Muscle layer of colon (tissue), 2 donors: Measurements from ENCODE around the gene RAB1B.

ENCODE experiments used
- H3K27ac ChIP-seq: one replicate; pipeline ENCODE4 v1.7.0; 2013; ENCODE audit warnings: low read depth, mild to moderate bottlenecking, low read length, moderate library complexity
- H3K27me3 ChIP-seq, 2 donors: one replicate each; pipeline ENCODE4 v1.7.0; 2013; ENCODE audit warnings: low read length in 2 of 2, mild to moderate bottlenecking in 2 of 2; ENCODE audit not compliant: insufficient read depth in 2 of 2, control insufficient read depth in 1 of 2
- H3K36me3 ChIP-seq: one replicate; pipeline ENCODE4 v1.7.0; 2013; ENCODE audit warnings: mild to moderate bottlenecking, low read length; ENCODE audit not compliant: insufficient read depth
- H3K4me1 ChIP-seq: one replicate; pipeline ENCODE4 v1.7.0; 2013; ENCODE audit warnings: mild to moderate bottlenecking, low read length; ENCODE audit not compliant: insufficient read depth
- H3K4me3 ChIP-seq, 2 donors: one replicate each; pipeline ENCODE4 v1.7.0; 2013; ENCODE audit warnings: low read length in 2 of 2, low read depth in 1 of 2, mild to moderate bottlenecking in 1 of 2, moderate library complexity in 1 of 2
- H3K9ac ChIP-seq: one replicate; pipeline ENCODE4 v1.7.0; 2013; ENCODE audit warnings: low read length
- H3K9me3 ChIP-seq: one replicate; pipeline ENCODE4 v1.7.0; 2013; ENCODE audit warnings: mild to moderate bottlenecking, low read length
- donor health status: abdominal sarcoma.
- donor health status: Adenocarcinoma of cecum.

The RAB1B gene

GRCh38 chr11:66287889-66288670 is 19.6 kb downstream of the RAB1B start:
- Histone ChIP-seq H3K36me3 (peaks cover 7% of the 10 kb centered on the region), H3K27ac (peak overlapping the region; percentile 90), H3K27me3 (peaks cover 15 to 22% of the 10 kb centered on the region in 2 donors), H3K4me1 (peaks cover 20% of the 10 kb centered on the region), H3K9me3 (no peaks in the 10 kb centered on the region), H3K9ac (peak overlapping the region; percentile 89), H3K4me3 (peak overlapping the region; percentile 81 to 95)

DNA sequence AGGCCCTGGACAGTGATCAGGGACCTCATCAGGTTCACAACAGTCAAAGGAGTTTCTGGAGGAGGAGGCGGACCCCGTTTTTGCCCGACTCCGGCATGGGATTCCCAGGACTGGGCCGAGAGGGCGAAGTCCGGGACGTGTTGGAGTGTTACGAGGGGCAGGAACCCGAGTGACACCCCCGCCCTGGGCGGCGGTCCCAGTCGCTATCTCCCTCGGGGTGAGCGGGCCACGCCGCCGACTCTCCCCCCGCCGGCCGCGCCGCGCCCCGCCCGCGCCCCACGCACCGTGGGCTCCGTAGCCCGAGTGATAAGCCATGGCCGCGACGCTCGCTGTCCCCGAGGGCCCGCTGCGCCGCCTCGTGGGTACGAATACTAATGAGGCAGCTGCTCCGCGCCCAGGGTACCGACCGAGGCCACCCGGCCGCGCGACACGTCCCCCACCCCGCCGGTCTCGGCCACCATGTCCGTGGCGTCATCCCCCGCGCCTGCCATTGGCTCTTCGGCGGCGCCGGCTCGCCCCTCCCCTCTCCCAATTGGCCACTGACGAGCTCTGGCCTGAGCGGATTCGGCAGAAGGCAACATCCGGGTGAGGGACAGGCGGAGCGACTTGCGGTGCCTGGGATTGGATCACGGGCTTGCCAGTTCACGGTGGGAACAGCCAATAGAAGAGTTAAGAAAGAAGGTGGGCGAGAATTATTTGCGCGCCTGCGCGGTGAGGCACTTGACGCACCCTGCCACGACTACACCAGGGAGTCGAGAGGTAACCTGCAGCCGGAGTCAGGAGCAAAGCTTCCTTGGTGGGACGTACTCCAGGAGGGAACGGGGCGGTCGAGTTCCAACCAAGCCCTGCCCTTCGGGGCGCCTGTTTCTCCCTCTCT is 20.5 kb downstream of the RAB1B start, which contains the start of gene YIF1A:
Gene YIF1A, minus strand, starts transcription at position 473 of the 877 bp plus-strand sequence. Its CDS starts 158 bp downstream, at position 315.
- Histone ChIP-seq H3K4me3 (peak within 1 kb of the TSS; percentile 81 to 95), H3K4me1 (peaks cover 19% of the 10 kb centered on the region), H3K27ac (peak within 1 kb of the TSS; percentile 90), H3K36me3 (peaks cover 7% of the 10 kb centered on the region), H3K9ac (peak within 1 kb of the TSS; percentile 89), H3K9me3 (no peaks in the 10 kb centered on the region), H3K27me3 (peaks cover 18 to 26% of the 10 kb centered on the region in 2 donors)

DNA sequence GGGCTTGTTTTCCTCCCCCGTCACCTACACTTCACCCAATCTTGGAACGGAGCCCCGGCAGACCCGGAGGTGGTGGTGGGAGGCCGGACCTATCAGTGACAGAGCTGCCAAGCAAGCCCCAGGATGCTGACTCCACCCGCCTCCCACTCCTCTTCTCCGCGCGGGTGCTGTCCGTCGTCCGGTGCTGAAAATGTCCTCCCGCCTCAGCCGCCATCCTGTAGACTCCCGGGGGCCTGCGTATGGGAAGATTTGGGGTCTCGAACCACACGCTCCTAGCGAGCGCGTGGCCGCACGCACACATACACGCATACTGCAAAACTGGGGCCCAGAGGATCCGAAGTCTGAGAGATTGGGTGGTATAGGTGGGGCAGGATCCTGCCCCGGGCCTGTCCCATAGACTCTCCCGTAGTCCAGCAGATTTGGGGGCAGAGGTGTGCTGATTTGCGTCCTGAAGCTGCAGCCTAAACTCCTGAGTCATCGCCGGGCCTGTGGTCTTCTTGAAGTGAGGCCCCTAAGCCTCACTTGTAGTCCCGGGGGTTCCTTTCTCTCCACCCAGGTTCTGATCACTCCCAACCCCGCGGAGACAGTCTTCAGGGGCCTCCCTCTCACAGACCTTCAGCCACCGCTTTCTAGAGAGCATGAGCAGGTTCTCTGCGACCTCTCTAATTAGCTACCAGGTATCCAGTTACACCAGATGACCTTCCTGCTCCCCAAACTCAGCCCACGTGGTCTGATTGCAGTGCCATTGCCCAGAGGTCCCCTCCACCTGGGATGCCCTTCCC is 21.3 kb downstream of the RAB1B start:
- no peak overlapping the region for H3K9ac ChIP-seq
- H3K36me3 ChIP-seq: peaks cover under 1% of the 10 kb centered on the region
- peak overlapping the region; percentile 81 to 95 for H3K4me3 ChIP-seq
- peak overlapping the region; percentile 90 for H3K27ac ChIP-seq
- peaks cover 18 to 34% of the 10 kb centered on the region in 2 donors for H3K27me3 ChIP-seq
- peaks cover 19% of the 10 kb centered on the region for H3K4me1 ChIP-seq
- H3K9me3 ChIP-seq: no peaks in the 10 kb centered on the region

- Histone ChIP-seq H3K9me3 (no peaks in the 10 kb centered on the region), H3K4me3 (no peak overlapping the region), H3K36me3 (no peaks in the 10 kb centered on the region), H3K9ac (no peak overlapping the region), H3K27me3 (peaks cover 18 to 35% of the 10 kb centered on the region in 2 donors), H3K27ac (no peak overlapping the region), H3K4me1 (peaks cover 19% of the 10 kb centered on the region)
Observed at GRCh38 chr11:66290330-66290621, 21.8 kb downstream of the RAB1B start.

- Histone ChIP-seq H3K4me1 (peaks cover 19% of the 10 kb centered on the region), H3K36me3 (no peaks in the 10 kb centered on the region), H3K27ac (no peak overlapping the region), H3K9me3 (no peaks in the 10 kb centered on the region), H3K9ac (no peak overlapping the region), H3K4me3 (no peak overlapping the region), H3K27me3 (peaks cover 18 to 37% of the 10 kb centered on the region in 2 donors)
Observed at GRCh38 chr11:66291303-66291705, 22.9 kb downstream of the RAB1B start.

GRCh38 chr11:66291706-66292542 is 23.5 kb downstream of the RAB1B start, which contains the start of gene TMEM151A:
Gene TMEM151A, plus strand, starts transcription at chr11:66291894. Its CDS starts 120 bp downstream, at chr11:66292014.
- H3K27me3 ChIP-seq: peaks cover 18 to 43% of the 10 kb centered on the region in 2 donors
- H3K36me3 ChIP-seq: no peaks in the 10 kb centered on the region
- peaks cover 18% of the 10 kb centered on the region for H3K4me1 ChIP-seq
- no peaks in the 10 kb centered on the region for H3K9me3 ChIP-seq
- H3K9ac ChIP-seq: no peak within 1 kb of the TSS
- H3K4me3 ChIP-seq: no peak within 1 kb of the TSS
- H3K27ac ChIP-seq: no peak within 1 kb of the TSS

DNA sequence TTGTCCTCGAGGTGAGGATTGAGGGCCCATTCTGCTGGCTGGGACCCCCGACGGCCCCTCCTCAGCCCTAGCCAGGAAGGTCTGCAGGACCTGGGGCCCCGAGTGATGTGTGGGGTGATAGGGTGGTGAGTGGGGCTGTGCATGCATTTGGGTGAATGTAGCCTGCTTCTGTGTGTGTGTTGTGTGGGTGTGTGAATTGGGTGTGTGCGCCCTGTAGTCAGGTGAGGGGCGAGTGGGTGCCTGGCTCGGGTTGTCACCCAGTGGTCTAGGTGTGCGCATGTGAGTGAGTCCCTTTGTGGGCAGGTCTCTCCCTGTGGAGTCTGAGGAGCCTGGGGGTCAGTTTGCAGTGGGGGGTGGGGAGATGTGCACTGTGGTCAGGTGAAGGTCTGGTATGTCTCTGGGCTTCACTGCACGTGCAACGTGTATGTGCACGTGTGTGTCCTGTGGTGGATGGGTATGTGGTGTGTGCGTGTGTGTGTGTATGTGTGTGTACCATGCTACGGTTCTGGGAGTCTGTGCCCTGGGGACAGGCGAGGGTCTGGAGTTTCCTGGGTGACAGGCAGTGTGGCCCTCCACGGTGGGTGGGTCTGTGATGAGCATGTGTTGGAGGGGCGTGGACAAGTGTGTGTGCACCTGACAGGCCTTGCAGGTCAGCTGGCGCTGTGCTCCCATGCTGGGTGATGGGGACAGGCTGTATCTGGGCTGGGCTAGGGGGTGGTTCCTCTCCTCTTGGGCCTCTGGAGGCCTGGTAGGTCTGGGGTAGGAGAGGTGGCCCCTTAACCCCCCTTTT is 24.3 kb downstream of the RAB1B start:
- Histone ChIP-seq H3K36me3 (no peaks in the 10 kb centered on the region), H3K9me3 (no peaks in the 10 kb centered on the region), H3K4me1 (peaks cover 10% of the 10 kb centered on the region), H3K9ac (no peak overlapping the region), H3K27ac (no peak overlapping the region), H3K4me3 (no peak overlapping the region), H3K27me3 (peaks cover 18 to 43% of the 10 kb centered on the region in 2 donors)

DNA sequence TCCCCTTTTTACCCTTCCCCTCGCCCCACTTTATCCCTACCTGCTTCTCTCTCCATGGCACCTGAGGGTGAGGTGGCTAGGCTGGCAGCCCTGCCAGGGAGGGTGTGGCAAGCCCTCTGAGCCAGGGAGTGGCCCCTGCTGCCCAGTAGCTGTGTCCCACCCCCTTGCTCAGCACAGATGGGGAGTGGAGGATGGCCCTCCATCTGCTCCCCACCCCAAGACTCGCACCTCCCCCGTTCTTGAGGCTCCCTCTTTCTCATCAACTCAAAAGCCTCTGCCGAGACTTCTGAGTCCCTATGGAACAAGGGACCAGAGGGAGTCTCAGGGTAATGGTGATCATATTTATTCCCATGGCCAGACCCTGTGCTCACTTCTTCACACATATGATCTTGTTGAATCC is 24.9 kb downstream of the RAB1B start:
- Histone ChIP-seq H3K4me3 (no peak overlapping the region), H3K27me3 (peaks cover 18 to 43% of the 10 kb centered on the region in 2 donors), H3K36me3 (no peaks in the 10 kb centered on the region), H3K9ac (no peak overlapping the region), H3K9me3 (no peaks in the 10 kb centered on the region), H3K27ac (no peak overlapping the region), H3K4me1 (peaks cover 5% of the 10 kb centered on the region)

GRCh38 chr11:66293777-66294625 is 25.6 kb downstream of the RAB1B start:
- H3K27ac ChIP-seq: no peak overlapping the region
- no peak overlapping the region for H3K4me3 ChIP-seq
- peaks cover 5% of the 10 kb centered on the region for H3K4me1 ChIP-seq
- H3K36me3 ChIP-seq: no peaks in the 10 kb centered on the region
- H3K27me3 ChIP-seq: peaks cover 18 to 43% of the 10 kb centered on the region in 2 donors
- H3K9me3 ChIP-seq: no peaks in the 10 kb centered on the region
- no peak overlapping the region for H3K9ac ChIP-seq
